Hematopoietic multipotent progenitor cell (in vitro differentiated cells): ENCODE results near the gene LDLRAD4. TPM values are rescaled to one million over a fixed set of nuclear protein-coding genes. Genes with fewer than 3 reads are reported as not detected.
A peak's percentile ranks its signal among the peaks of the same experiment; 100 is the strongest.
"Not testable (repeated sequence)": the region's sequence is repeated elsewhere in the genome, so short reads cannot be mapped to it uniquely, and the experiment has no call there.

Source experiments
- DNase-seq, 3 donors: peaks; one replicate each; pipeline ENCODE4 v3.0.0-alpha.2; 2011 to 2015; ENCODE audit warnings: low read depth in 2 of 3, low spot score in 2 of 3
- small RNA-seq: library from RNA; depleted of rRNA; stranded (forward); fragments of <200 nt; gene quantifications from one replicate; pipeline ENCODE3, GENCODE V24; 2012
- total RNA-seq: library from RNA; depleted of rRNA; stranded (reverse); fragments of >200 nt; gene quantifications from one replicate; pipeline ENCODE4 v1.2.3, GENCODE V29; 2012

Gene LDLRAD4
- total RNA-seq, 1 donor, result 63.3 TPM

DNA sequence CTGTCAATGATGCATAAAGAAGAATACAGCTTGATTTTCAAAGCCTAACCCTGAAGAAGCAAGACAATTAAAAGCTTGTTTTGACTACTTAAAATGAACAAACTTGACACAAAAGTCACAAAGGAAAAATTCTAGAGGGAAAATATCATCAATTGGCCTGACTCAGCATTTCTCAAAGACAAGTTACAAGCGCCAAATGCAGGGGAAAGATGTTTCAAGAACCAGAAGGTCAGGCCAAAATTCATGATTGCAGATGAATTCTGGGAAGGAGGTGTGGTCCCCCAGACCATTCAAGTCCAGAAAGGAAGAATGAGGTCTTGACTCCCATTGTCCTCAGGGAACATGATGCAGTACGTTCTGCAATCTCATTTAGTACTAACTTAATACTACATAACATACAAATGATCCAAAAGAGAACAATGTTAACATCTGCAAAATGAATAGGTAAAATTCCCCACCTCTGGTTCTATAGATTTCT, 443.3 kb downstream of the LDLRAD4 start:
- DNase-seq, result no peak

DNA sequence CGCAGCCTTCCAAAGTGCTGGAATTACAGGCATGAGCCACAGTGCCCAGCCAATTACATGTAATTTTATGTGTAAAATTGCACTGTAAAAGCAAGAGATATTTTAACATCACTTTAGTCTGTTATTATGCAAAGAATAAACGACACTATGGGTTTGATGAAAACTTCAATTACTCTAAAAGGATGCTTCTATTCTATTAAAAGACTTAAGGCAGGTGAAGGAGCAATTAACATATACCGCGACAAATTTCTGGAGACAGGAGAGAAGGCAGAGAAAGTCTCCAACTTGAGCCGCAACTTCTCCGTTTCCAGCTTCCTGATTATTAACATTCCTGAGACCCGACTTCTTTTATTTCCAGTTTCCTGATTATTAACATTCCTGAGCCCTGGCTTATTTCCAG, 454.1 kb downstream of the LDLRAD4 start:
- DNase-seq, result no peak

DNA sequence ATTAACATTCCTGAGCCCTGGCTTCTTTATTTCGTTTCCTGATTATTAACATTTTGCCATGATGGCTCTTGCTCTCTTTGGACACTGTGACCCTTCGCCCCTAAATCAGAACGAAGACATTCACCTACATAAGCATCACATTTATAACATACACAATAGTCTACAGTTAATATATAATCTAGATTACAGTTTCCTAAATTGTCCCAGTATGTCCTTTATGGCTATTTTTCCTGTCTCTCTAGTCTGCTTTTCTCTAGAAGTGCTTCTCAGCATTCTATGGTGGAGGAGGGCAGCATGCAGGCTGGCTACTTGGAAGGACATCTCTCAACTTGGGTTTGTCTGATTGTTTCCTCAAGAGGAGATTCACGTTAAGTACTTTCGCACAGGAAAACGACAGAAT, 457.9 kb downstream of the LDLRAD4 start:
- peak in 1 of 3 donors; percentile 4 for DNase-seq

DNA sequence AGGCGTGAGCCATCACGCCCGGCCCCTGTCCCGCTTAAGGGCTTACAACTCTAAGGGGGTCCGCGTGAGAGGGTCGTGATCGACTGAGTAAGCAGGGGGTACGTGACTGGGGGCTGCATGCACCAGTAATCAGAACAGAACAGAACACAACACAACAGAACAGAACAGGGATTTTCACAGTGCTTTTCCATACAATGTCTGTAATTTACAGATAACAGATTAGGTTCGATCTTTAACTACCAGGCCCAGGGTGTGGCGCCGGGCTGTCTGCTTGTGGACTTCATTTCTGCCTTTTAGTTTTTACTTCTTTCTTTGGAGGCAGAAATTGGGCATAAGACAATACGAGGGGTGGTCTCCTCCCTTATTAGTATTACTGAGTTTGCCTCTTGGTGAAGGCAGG, 458.8 kb downstream of the LDLRAD4 start:
- not testable (repeated sequence) for DNase-seq

DNA sequence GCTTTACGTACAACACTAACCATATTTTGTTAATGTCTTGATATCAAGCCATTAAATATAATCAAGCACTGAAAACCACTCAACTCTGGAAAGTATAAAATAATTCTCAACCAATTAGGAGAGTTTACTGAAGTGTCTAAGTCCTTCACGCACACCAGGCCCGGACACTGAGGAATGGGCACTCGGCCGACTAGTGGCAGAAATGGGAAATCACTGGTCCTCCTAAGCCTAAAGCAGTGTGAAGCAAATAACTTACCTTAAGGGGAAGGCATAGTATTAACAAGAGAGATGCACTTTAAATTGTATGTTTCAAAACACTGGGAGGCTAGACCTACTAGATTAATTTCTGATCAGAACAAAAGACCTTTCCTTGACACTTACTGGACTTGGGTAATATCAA, 462.1 kb downstream of the LDLRAD4 start:
- DNase-seq, result peak in 2 of 3 donors; percentile 2 to 28

DNA sequence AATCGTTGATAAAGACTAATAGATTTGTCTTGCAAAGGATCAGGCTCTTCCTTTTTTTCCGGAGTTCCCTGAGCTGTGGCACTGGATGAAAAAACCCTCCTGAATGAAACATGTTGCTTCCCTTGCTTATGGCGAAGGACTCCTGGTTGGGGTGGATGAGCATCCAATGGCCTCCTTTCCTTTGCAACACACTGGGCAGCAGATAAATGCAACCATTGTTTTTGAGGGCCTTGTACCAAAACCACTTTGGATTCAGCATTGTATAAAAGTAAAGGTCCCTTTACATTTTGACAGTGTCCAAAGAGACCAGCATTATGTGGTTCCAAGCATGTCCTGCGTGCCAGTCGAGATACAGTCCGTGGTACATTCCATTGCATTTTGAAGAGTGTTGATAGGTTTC, 463.1 kb downstream of the LDLRAD4 start:
- DNase-seq, result no peak

DNA sequence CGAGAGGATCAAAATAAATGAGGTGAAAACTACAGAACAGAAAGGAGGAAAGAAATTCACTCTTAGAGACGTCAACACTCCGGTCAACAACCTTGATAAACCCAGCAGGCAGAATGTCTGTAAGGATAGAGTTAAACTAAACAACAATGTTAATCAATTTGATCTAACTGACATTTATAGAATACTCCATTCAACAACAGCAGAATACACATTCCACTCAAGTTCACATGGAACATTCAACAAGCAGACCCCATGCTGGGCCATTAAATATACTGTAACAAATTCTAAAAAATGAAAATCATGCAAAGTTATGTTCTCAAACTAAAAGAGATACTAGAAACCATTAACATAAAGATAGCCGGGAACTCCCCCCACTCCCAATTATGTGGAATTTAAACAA, 466.0 kb downstream of the LDLRAD4 start:
- DNase-seq, result no peak

DNA sequence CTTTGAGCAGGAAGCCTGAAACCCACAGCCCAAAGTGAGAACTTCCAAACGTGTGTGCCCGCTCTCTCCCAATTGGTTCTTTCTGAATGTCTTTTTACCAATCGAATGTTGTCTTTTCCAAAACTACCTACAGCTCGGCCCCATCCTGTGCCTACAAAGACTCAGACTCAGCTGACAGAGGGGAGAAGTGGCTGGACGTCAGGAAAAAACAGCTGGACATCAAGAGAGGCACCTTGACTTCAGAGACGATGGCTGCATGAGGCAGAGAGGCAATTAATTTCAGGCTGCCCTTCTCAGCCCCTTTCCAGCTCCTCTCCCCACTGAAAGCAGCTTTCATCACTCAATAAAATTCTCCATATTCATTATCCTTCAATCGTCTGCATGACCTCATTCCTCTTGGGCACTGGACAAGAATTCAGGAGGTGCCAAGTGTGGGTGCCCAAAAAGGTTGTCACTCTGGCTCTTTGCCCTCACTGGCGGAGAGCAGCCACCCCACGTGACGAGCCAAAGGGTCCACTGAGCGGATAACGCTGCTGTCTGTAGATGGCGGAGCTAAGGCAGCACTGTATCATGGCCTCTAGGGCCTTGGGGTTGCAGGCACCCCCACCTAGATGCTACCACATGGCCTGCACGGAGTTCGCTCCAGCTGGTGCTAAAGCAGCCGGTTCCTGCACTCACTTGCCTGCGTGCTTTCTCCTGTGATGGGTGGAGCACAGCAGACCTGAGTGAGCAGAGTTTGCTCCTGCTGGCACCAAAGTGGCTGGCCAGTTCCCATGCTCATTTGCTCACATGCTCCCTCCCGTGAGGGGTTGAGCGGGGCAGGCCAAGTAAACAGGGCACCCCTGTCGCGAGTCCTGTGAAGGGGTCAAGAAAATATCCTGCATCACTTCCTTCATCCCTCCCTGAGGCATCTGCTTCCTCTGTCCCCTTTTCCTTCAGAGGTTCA, 469.9 kb downstream of the LDLRAD4 start:
- no peak for DNase-seq

DNA sequence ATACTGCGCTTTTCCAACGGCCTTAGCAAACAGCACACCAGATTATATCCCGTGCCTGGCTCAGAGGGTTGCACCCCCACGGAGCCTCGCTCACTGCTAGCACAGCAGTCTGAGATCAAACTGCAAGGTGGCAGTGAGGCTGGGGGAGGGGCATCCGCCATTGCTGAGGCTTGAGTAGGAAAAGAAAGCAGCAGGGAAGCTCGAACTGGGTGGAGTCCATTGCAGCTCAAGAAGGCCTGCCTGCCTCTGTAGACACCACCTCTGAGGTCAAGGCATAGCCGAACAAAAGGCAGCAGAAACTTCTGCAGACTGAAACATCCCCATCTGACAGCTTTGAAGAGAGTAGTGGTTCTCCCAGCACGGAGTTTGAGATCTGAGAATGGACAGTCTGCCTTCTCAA, 471.5 kb downstream of the LDLRAD4 start:
- DNase-seq, result not testable (repeated sequence)

DNA sequence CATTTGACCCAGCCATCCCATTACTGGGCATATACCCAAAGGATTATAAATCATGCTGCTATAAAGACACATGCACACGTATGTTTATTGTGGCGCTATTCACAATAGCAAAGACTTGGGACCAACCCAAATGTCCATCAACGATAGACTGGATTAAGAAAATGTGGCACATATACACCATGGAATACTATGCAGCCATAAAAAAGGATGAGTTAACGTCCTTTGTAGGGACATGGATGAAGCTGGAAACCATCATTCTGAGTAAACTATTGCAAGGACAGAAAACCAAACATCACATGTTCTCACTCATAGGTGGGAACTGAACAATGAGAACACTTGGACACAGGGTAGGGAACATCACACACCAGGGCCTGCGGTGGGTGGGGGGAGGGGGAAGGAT, 476.8 kb downstream of the LDLRAD4 start:
- DNase-seq, result not testable (repeated sequence)

DNA sequence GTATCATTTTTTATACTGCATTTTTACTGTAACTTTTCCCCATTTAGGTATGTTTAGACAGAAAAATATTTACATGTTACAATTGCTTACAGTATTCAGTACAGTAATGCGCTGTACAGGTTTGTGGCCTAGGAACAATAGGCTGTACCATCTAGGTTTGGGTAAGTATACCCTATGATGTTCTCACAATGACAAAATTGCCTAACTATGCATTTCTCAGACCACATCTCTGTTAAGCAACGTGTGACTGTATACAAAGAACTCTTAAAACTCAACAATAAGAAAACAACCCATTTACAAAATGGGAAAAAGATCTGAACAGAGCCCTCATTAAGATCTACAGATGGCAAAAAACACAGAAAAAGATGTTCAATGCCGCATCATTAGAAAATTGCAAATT, 478.4 kb downstream of the LDLRAD4 start:
- DNase-seq, result no peak

DNA sequence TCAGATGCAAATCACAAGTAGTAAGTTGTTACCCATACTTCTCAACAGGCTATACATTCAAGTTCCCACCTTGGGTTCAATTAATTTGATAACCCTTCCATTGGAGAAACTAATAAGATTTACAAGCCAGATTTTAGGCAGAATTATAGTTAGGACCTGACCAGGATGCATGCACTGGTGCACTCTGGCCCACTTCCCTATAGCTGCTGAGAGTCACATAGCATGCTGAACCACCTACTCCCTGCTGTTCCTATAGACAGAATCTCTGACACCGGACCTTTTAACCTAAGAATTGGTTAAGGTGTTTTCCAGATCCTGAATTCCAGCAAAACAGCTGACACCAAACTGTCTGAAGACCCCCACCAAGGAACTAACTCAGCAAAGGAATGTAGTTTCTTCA, 481.6 kb downstream of the LDLRAD4 start:
- no peak for DNase-seq

Small RNA genes lying within 50 kb of the gene (small RNA-seq; reads per million reads assigned to genes)
- not detected for gene MIR4526
- gene MIR5190, result not detected

Other genes starting within 250 kb of the LDLRAD4 start
- 21.0 TPM for gene CEP192, start 227.4 kb upstream of the LDLRAD4 start, total RNA-seq